ENCODE data around the gene LRIT2. TPM values are rescaled to one million over a fixed set of nuclear protein-coding genes. Genes with fewer than 3 reads are reported as not detected.

Gene LRIT2
- total RNA-seq, 1 donor from 2014 or later = not detected

- DNase-seq = no peak
These were observed 19.4 kb downstream of the LRIT2 start for GRCh38 chr10:84205853-84206525.

GRCh38 chr10:84205049-84205852, 20.1 kb downstream of the LRIT2 start:
- peak; percentile 36 for DNase-seq

GRCh38 chr10:84204610-84205009, 20.7 kb downstream of the LRIT2 start:
- no peak for DNase-seq

- DNase-seq = no peak
These were observed 21.2 kb downstream of the LRIT2 start for GRCh38 chr10:84204122-84204521.

- no peak for DNase-seq
These were observed 23.0 kb downstream of the LRIT2 start for GRCh38 chr10:84202349-84202748.

GRCh38 chr10:84201682-84202081, 23.7 kb downstream of the LRIT2 start:
- DNase-seq = no peak

GRCh38 chr10:84201244-84201606, 24.1 kb downstream of the LRIT2 start:
- no peak for DNase-seq

- DNase-seq = no peak
These were observed 24.7 kb downstream of the LRIT2 start for GRCh38 chr10:84200537-84201243.

- DNase-seq = no peak
These were observed 27.0 kb downstream of the LRIT2 start for GRCh38 chr10:84198206-84198915.

- DNase-seq = no peak
These were observed 27.7 kb downstream of the LRIT2 start for GRCh38 chr10:84197643-84198042.

GRCh38 chr10:84196941-84197340, 28.4 kb downstream of the LRIT2 start:
- DNase-seq = no peak

- DNase-seq = no peak
These were observed 29.3 kb downstream of the LRIT2 start for GRCh38 chr10:84196083-84196482.

GRCh38 chr10:84195044-84195830, 30.1 kb downstream of the LRIT2 start:
- DNase-seq = no peak

GRCh38 chr10:84194424-84195043, 30.8 kb downstream of the LRIT2 start, which contains the start of gene CDHR1:
TSS of gene CDHR1 (plus strand) at chr10:84194537. CDS start at chr10:84194761, 224 bp downstream.
- no peak for DNase-seq

GRCh38 chr10:84193846-84194423, 31.4 kb downstream of the LRIT2 start:
- DNase-seq = no peak

- DNase-seq = no peak
These were observed 32.0 kb downstream of the LRIT2 start for GRCh38 chr10:84193327-84193726.

GRCh38 chr10:84191106-84191505, 34.2 kb downstream of the LRIT2 start:
- DNase-seq = no peak

- no peak for DNase-seq
These were observed 34.7 kb downstream of the LRIT2 start for GRCh38 chr10:84190621-84191020.

GRCh38 chr10:84188815-84189214, 36.5 kb downstream of the LRIT2 start:
- no peak for DNase-seq

- DNase-seq = no peak
These were observed 39.7 kb downstream of the LRIT2 start for GRCh38 chr10:84185526-84186175.
